Gastroesophageal sphincter (tissue), 2 donors: Measurements from ENCODE around the gene SLC35A2.

Source experiments
- POLR2A ChIP-seq, 2 donors: fragments of 450-650 bp; IDR thresholded peaks; one replicate each; pipeline ENCODE4 v1.6.1; 2017; ENCODE audit warnings: antibody characterized with exemption in 2 of 2, mild to moderate bottlenecking in 2 of 2, moderate library complexity in 1 of 2
- POLR2AphosphoS5 ChIP-seq: sonication (generic); formaldehyde crosslinking; IDR thresholded peaks from one replicate; pipeline ENCODE4 v1.6.1; 2017; ENCODE audit warnings: antibody characterized with exemption

- TF ChIP-seq POLR2A (IDR thresholded peaks at IDR 0.05) (no peak), POLR2AphosphoS5 (no peak)
Observed at GRCh38 chrX:48903290-48903689, 8.2 kb downstream of the SLC35A2 start.
